NCI-H1694 (cell line): ENCODE data around the gene EVPLL.
A peak's percentile ranks its signal among the peaks of the same experiment; 100 is the strongest.
"Not testable (repeated sequence)": the region's sequence is repeated elsewhere in the genome, so short reads cannot be mapped to it uniquely, and the experiment has no call there.

ENCODE experiments used
- DNase-seq: peaks from one replicate; lab custom pipeline; 2025; lab: John Stamatoyannopoulos, UW

Gene EVPLL

GRCh38 chr17:18377437-18378204 lies at the start of gene EVPLL:
EVPLL (plus strand) TSS chr17:18377778; CDS start chr17:18380938, 3,160 bp downstream.
- no peak for DNase-seq

- DNase-seq, result no peak
Measured at GRCh38 chr17:18328643-18329204, 48.9 kb upstream of the EVPLL start.

DNA sequence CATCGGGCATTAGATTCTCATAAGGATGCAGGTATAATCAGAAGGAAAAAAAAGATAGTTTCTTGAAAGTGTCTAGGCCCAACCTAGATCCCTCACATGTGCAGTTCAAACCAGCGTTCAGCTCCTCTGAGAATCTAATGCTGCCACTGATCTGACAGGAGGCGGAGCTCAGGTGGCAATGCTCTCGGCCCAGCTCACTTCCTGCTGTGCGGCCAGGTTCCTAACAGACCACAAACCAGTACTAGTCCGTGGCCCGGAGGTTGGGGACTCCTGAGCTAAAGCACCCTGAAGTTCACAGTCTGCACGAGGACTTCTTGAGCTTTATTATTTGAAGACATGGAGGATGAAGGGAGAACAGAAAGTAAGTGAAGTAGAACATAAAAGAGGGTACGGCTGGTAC lies 45.7 kb upstream of the EVPLL start:
- no peak for DNase-seq

DNA sequence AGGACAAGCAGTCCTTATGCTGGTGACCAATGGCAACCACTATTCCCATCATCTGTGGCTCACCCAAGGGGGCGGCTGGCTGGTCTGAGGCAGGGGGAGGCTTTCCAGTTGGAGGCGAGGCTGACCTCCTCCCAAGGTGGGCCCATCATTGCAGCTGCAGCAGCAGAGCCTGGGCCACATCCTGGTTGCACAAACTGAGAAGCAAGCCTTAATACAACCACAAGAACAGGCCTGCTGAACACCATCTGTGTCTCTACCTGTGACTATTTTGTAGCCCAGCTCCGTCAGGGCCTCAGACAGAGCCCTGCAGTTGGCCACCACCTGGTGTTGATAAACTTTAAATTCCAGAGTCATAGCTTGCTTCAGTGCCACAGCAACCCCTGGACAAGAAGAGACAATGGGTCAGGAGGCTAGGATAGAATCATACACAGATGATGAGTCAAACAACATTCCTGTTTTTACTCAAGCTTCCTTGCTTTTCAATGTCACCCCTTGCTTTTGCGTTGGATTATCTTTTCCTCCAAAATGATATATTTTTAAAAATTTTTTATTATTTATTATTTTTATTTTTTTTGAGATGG lies 44.6 kb upstream of the EVPLL start:
- no peak for DNase-seq

GRCh38 chr17:18338158-18338557 lies 39.4 kb upstream of the EVPLL start:
- DNase-seq, result not testable (repeated sequence)

GRCh38 chr17:18339933-18340332 lies 37.6 kb upstream of the EVPLL start:
- no peak for DNase-seq

GRCh38 chr17:18344021-18344420 lies 33.6 kb upstream of the EVPLL start:
- DNase-seq, result no peak

GRCh38 chr17:18353541-18353940 lies 24.0 kb upstream of the EVPLL start:
- DNase-seq, result no peak

DNA sequence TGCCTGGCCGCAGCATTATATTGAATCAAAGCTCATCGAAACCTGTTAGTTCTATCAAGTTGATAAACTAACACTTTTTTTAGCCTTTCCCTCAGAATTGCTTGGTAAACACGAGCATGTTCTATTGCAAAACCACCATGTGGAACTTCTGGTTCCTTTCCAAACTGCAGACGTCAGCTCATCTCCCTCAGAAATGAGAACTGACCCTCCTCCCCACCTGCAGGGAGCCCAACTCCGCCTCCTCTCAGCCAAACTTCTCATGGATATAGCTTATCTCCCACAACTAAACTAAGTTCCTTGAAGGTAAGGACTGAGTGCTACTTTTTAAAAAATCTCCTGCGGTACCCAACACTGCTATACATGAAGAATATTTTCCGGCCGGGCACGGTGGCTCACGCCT lies 21.0 kb upstream of the EVPLL start:
- no peak for DNase-seq

DNA sequence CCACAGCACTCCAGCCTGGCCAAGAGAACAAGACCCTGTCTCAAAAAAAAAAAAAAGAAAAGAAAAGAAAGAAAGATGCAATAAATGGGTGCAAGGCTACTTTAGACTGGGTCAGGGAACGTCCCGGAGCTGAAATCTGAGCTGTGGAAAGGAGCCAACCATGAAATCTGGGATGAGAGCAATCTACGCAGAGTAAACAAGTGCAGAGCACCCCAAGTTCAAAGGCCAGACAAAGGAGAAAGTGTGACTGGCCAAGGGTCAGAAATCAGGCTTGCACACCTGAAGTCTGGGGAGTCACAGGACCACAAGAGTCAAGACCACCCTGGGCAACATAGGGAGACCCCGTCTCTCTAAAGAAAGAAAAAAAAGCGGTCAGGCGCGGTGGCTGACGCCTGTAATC lies 17.1 kb upstream of the EVPLL start:
- no peak for DNase-seq

- no peak for DNase-seq
Measured at GRCh38 chr17:18361837-18362697, 15.5 kb upstream of the EVPLL start.

DNA sequence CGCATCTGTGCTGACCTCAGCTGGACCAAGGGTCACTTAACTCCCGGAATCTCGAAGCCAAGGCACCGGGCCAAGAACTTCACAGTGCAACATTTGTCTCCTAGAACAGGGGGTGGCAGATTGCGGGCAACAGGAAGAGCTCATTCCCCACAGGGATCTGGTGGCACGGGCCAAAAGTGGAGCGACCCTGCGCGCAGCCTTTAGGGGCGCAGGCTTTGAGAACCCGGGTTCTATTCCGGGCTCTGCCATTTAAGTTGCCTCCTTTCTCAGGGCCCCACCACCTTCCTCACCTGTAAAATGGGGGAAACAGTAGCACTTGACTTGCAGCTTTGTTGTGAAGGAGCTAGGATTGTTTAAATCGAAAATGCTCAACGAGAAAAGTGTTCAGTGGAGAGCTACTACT lies 14.9 kb upstream of the EVPLL start:
- no peak for DNase-seq

- peak; percentile 79 for DNase-seq
Measured at GRCh38 chr17:18363101-18364049, 14.2 kb upstream of the EVPLL start, which contains the start of gene SHMT1. SHMT1 (minus strand) TSS chr17:18363550; CDS start chr17:18355981, 7,569 bp downstream.

DNA sequence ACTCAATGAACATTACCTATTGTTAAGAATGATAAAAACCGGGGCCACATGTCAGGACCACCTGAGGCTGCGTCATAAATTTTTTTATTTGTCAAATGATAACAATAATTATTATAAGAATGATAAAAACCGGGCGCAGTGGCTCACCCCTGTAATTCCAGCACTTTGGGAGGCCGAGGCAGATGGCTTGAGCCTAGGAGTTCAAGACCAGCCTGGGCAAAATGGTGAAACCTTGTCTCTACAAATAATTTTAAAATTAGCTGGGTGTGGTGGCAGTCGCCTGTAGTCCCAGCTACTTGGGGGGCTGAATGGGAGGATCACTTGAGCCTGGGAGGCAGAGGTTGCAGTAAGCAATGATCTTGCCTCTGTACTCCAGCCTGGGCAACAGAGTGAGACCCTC lies 13.4 kb upstream of the EVPLL start:
- no peak for DNase-seq

DNA sequence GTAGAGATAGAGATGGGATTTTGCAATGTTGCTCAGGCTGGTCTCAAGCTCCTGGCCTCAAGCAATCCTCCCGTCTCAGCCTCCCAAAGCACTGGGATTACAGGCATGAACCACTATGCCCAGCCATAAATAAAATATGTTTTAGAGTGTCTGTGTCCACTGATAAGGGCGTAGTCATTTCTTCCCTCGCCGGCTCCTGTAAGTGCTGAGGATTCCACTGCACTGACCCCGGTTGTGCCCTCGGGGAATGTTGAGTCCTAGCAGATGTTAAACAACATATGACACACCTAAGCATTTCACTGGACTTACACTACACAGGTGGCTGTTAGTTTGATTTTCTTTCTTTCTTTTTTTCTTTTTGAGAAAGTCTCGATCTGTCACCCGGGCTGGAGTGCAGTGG lies 8.6 kb upstream of the EVPLL start:
- DNase-seq, result no peak

- DNase-seq, result no peak
Measured at GRCh38 chr17:18370761-18371160, 6.8 kb upstream of the EVPLL start.

DNA sequence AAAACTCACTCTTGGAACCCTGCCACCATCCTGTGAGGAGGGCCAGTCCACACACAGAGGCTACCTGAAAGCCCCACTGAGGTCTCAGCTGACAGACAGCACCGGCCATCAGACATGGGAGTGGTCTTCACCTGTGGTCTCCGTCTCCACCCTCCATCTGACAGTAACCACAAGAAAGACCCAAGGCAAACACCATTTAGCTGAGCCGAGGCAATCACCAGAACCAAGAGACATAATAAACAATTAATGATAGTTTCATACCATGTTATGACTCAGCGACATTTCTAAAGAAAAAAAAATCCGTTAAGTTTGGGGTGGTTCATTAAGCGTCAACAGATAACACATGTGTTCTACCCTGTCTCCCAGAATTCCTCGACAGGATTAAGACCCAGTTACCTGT lies 6.1 kb upstream of the EVPLL start:
- no peak for DNase-seq

DNA sequence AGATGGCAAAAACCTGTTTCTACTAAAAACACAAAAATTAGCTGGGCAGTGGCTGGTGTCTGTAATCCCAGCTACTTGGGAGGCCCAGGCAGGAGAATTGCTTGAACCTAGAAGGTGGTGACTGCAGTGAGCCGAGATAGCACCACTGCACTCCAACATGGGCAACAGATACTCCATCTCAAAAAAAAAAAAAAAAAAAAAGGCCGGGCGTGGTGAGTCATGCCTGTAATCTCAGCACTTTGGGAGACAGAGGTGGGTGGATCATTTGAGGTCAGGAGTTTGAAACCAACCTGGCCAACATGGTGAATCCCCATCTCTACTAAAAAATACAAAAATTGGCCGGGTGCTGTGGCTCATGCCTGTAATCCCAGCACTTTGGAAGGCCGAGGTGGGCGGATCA lies 4.4 kb upstream of the EVPLL start:
- DNase-seq, result not testable (repeated sequence)

DNA sequence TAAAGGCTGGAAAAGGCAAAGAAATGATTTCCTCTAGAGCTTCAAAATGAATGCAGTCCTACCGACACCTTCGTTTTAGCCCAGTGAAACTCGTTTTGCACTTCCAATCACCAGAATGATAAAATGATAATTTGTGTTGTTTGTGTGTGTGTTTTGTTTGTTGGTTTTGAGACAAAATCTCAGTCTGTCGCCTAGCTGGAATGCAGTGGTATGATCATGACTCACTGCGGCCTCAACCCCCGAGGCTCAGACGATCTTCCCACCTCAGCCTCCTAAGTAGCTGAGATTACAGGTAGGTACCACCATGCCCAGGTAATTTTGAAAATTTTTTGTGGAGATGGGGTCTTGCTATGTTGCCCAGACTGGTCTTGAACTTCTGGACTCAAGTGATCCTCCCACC lies 3.4 kb upstream of the EVPLL start:
- no peak for DNase-seq

- no peak for DNase-seq
Measured at GRCh38 chr17:18378205-18378505, 577 bp downstream of the EVPLL start.

DNA sequence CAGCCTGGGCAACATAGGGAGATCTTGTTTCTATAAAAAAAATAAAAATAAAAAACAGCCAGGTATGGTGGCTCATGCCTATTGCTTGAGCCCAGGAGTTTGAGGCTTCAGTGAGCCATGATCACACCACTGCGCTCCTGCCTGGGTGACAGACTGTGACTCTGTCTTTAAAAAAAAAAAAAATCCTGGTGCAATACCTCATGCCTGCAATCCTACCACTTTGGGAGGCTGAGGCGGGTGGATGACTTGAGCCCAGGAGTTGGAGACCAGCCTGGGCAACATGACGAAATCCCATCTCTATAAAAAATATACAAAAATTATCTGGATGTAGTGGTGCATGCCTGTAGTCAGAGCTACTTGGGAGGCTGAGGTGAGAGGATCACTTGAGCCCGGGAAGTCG lies 1.0 kb downstream of the EVPLL start:
- not testable (repeated sequence) for DNase-seq
